ENCODE results near the gene CRTC2.
"Not testable (repeated sequence)": the region's sequence is repeated elsewhere in the genome, so short reads cannot be mapped to it uniquely, and the experiment has no call there.

The CRTC2 gene

GRCh38 chr1:153958111-153958960 is at the start of gene CRTC2:
Gene CRTC2 (minus strand): TSS chr1:153958612. CDS start chr1:153958497, 115 bp downstream.
- DNase-seq (ENCODE audit: low read depth), result peak; percentile 95

GRCh38 chr1:154006136-154006535 is 47.7 kb upstream of the CRTC2 start:
- no peak for DNase-seq (ENCODE audit: low read depth)

GRCh38 chr1:154000420-154000819 is 42.0 kb upstream of the CRTC2 start:
- no peak for DNase-seq (ENCODE audit: low read depth)

- not testable (repeated sequence) for DNase-seq (ENCODE audit: low read depth)
These were observed 38.5 kb upstream of the CRTC2 start for GRCh38 chr1:153996882-153997281.

- no peak for DNase-seq (ENCODE audit: low read depth)
These were observed 37.2 kb upstream of the CRTC2 start for GRCh38 chr1:153995640-153996039.

GRCh38 chr1:153995202-153995601 is 36.8 kb upstream of the CRTC2 start:
- DNase-seq (ENCODE audit: low read depth), result no peak

GRCh38 chr1:153991806-153992205 is 33.4 kb upstream of the CRTC2 start:
- DNase-seq (ENCODE audit: low read depth), result no peak

GRCh38 chr1:153991151-153991630 is 32.8 kb upstream of the CRTC2 start:
- no peak for DNase-seq (ENCODE audit: low read depth)

- peak; percentile 87 for DNase-seq (ENCODE audit: low read depth)
These were observed 32.2 kb upstream of the CRTC2 start, which contains the start of gene RPS27 for GRCh38 chr1:153990468-153991150. Gene RPS27 (plus strand): TSS chr1:153990762. CDS start chr1:153990797, 35 bp downstream.

- no peak for DNase-seq (ENCODE audit: low read depth)
These were observed 29.2 kb upstream of the CRTC2 start for GRCh38 chr1:153987621-153988020.

GRCh38 chr1:153985941-153986761 is 27.7 kb upstream of the CRTC2 start, which contains the start of gene RAB13:
Gene RAB13 (minus strand): TSS chr1:153986339. CDS start chr1:153986236, 103 bp downstream.
- DNase-seq (ENCODE audit: low read depth), result no peak

- DNase-seq (ENCODE audit: low read depth), result no peak
These were observed 27.0 kb upstream of the CRTC2 start for GRCh38 chr1:153985341-153985912.

- no peak for DNase-seq (ENCODE audit: low read depth)
These were observed 25.9 kb upstream of the CRTC2 start for GRCh38 chr1:153984123-153984894.

- DNase-seq (ENCODE audit: low read depth), result not testable (repeated sequence)
These were observed 23.3 kb upstream of the CRTC2 start for GRCh38 chr1:153981735-153982134.

- DNase-seq (ENCODE audit: low read depth), result not testable (repeated sequence)
These were observed 20.7 kb upstream of the CRTC2 start for GRCh38 chr1:153979091-153979490.

- DNase-seq (ENCODE audit: low read depth), result no peak
These were observed 20.0 kb upstream of the CRTC2 start for GRCh38 chr1:153978274-153978909.

GRCh38 chr1:153977250-153978240 is 19.1 kb upstream of the CRTC2 start, which contains the start of gene JTB:
Gene JTB (minus strand): TSS chr1:153977674. CDS start chr1:153977252, 422 bp downstream.
- no peak for DNase-seq (ENCODE audit: low read depth)

GRCh38 chr1:153976819-153977249 is 18.4 kb upstream of the CRTC2 start:
- DNase-seq (ENCODE audit: low read depth), result no peak

GRCh38 chr1:153973525-153973924 is 15.1 kb upstream of the CRTC2 start:
- no peak for DNase-seq (ENCODE audit: low read depth)
